Glutamatergic neuron (in vitro differentiated cells): ENCODE data around the gene HAVCR2. TPM values are rescaled to one million over a fixed set of nuclear protein-coding genes. Genes with fewer than 3 reads are reported as not detected.

ENCODE experiments used
- DNase-seq: peaks from one replicate; pipeline ENCODE4 v3.0.0; 2022
- H3K27ac Mint-ChIP-seq: one replicate; pipeline ENCODE4 v1.8.0; 2020; ENCODE audit warnings: mild to moderate bottlenecking, mixed read lengths, inconsistent platforms; ENCODE audit not compliant: unreplicated experiment
- H3K27me3 Mint-ChIP-seq: one replicate; pipeline ENCODE4 v1.8.0; 2020; ENCODE audit warnings: mild to moderate bottlenecking, moderate library complexity, mixed read lengths, inconsistent platforms; ENCODE audit not compliant: unreplicated experiment
- H3K36me3 Mint-ChIP-seq: one replicate; pipeline ENCODE4 v1.8.0; 2020; ENCODE audit warnings: mild to moderate bottlenecking, mixed read lengths, inconsistent platforms; ENCODE audit not compliant: unreplicated experiment
- H3K4me1 Mint-ChIP-seq: one replicate; pipeline ENCODE4 v1.8.0; 2020; ENCODE audit warnings: mild to moderate bottlenecking, low read depth, mixed read lengths, inconsistent platforms; ENCODE audit not compliant: unreplicated experiment
- H3K4me3 Mint-ChIP-seq: one replicate; pipeline ENCODE4 v1.8.0; 2020; ENCODE audit warnings: mild to moderate bottlenecking, mixed read lengths, inconsistent platforms; ENCODE audit not compliant: unreplicated experiment
- H3K9me3 Mint-ChIP-seq: one replicate; pipeline ENCODE4 v1.8.0; 2020; ENCODE audit warnings: mild to moderate bottlenecking, moderate library complexity, mixed read lengths, inconsistent platforms; ENCODE audit not compliant: unreplicated experiment
- total RNA-seq: library from RNA; stranded (reverse); fragmentation: NEBNext Ultra II Directional; extraction: Animal tissue kit (Norgen Biotek cat#: 25700); gene quantifications from one replicate; pipeline ENCODE4 v1.2.1, GENCODE V29; 2021; ENCODE audit not compliant: unreplicated experiment
- TF ChIP-seq, protein P1 (sequence below): fragments of 200-600 bp; sonication (generic); IDR thresholded peaks from one replicate; pipeline ENCODE4 v1.5.0; 2021; ENCODE audit not compliant: partially characterized antibody, unreplicated experiment

Gene HAVCR2
- total RNA-seq, 1 donor from 2014 or later, result not detected

DNA sequence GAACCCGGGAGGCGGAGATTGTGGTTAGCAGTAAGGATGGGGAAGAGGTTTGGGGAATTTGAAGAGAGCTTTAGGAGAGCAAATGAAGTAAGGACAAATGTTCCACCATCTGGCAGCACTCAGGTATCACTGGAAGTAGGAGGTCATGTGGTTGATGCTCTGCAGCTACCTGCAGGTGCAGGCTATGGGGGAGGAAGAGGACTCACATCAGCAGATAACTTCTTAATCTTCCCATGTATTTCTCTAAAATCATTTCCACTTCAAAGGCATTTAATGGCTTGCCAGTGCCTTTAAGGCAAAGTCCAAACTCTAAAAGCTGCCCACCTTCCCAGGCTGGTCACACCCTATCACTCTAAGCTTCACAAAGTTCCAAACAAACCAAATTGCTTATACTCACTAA, 41.8 kb downstream of the HAVCR2 start:
- Mint-ChIP-seq H3K36me3 (no peaks in the 10 kb centered on the region), H3K4me3 (no peak overlapping the region), H3K4me1 (no peaks in the 10 kb centered on the region), H3K9me3 (no peaks in the 10 kb centered on the region), H3K27ac (no peak overlapping the region), H3K27me3 (peaks cover 2% of the 10 kb centered on the region)
- TF ChIP-seq, protein P1, sequence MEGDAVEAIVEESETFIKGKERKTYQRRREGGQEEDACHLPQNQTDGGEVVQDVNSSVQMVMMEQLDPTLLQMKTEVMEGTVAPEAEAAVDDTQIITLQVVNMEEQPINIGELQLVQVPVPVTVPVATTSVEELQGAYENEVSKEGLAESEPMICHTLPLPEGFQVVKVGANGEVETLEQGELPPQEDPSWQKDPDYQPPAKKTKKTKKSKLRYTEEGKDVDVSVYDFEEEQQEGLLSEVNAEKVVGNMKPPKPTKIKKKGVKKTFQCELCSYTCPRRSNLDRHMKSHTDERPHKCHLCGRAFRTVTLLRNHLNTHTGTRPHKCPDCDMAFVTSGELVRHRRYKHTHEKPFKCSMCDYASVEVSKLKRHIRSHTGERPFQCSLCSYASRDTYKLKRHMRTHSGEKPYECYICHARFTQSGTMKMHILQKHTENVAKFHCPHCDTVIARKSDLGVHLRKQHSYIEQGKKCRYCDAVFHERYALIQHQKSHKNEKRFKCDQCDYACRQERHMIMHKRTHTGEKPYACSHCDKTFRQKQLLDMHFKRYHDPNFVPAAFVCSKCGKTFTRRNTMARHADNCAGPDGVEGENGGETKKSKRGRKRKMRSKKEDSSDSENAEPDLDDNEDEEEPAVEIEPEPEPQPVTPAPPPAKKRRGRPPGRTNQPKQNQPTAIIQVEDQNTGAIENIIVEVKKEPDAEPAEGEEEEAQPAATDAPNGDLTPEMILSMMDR, result no peak
- no peak for DNase-seq

DNA sequence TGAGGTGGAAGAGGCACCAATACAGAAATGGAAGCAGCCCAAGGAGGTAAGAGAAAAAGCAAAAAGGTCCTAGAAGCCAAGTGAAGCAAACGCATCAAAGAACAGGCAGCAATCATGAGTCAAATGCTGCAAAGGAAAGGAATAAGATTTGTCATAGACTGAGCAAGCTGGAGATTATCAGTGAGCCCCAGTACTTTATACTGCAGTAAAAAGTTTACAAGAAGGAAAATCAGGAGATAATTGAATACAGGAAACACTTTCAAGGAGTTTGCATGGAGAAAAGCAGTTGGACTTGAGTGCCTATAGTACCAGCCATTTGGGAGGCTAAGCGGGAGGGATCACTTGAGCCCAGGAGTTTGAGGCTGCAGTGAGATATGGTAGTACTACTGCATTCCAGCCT, 42.8 kb downstream of the HAVCR2 start:
- Mint-ChIP-seq H3K9me3 (no peaks in the 10 kb centered on the region), H3K4me3 (no peak overlapping the region), H3K27ac (no peak overlapping the region)

DNA sequence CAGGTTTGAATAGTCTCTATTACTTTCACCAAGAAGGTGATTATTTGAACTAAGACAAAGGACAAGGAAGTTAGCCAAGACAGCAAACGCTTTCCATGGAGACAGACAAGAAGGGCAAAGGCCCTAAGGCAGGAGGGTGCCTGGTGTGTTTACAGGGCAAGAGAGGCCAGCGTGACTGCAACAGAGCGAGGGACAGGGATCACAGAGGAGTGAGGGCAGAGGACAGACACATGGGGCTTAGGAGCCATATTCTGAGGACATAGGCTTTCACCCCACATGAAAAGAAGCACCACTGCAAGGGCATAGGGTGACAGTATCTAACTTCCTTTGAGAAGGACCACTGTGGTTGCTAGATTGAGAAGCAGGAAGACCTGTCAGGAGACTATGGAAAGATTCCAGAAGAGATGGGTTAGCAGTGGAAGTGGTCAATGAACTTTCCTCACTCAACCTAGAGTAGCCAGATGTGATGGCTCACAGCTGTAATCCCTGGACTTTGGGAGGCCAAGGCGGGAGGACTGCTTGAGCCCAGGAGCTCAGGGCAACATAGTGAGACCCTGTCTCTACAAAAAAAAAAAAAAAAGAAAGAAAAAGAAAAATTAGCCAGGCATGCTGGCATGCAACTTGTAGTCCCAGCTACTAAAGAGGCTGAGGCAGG, 44.9 kb downstream of the HAVCR2 start:
- TF ChIP-seq, protein P1, result no peak
- H3K9me3 Mint-ChIP-seq, result no peaks in the 10 kb centered on the region
- H3K27ac Mint-ChIP-seq, result no peak overlapping the region
- H3K4me3 Mint-ChIP-seq, result no peak overlapping the region
- peaks cover 3% of the 10 kb centered on the region for H3K27me3 Mint-ChIP-seq
- H3K4me1 Mint-ChIP-seq, result no peaks in the 10 kb centered on the region
- no peak for DNase-seq
- no peaks in the 10 kb centered on the region for H3K36me3 Mint-ChIP-seq

More for the DNA sequence above, 42.8 kb downstream of the HAVCR2 start:
- Mint-ChIP-seq H3K4me1 (no peaks in the 10 kb centered on the region), H3K27me3 (peaks cover 2% of the 10 kb centered on the region), H3K36me3 (no peaks in the 10 kb centered on the region)
- no peak for DNase-seq
- TF ChIP-seq, protein P1, result no peak

DNA sequence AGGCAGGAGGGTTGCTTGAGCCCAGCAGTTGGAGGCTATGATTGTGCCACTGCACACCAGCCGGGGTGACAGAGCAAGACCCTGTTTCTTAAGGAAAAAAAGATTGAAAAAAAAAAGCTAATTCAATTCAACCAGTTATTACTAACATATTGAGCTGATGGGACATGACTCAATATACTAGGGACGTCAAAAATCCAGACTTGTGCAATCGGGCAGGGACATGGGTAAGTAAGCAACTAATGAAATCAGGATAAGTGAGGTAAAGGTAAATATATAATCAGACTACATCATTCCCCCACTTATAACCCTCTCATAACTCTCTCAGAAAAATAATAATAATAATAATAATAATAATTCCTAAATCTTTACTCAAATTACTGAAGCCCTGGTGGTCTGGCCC, 49.0 kb downstream of the HAVCR2 start:
- Mint-ChIP-seq H3K4me3 (no peak overlapping the region), H3K27ac (no peak overlapping the region)
- TF ChIP-seq, protein P1, result no peak

DNA sequence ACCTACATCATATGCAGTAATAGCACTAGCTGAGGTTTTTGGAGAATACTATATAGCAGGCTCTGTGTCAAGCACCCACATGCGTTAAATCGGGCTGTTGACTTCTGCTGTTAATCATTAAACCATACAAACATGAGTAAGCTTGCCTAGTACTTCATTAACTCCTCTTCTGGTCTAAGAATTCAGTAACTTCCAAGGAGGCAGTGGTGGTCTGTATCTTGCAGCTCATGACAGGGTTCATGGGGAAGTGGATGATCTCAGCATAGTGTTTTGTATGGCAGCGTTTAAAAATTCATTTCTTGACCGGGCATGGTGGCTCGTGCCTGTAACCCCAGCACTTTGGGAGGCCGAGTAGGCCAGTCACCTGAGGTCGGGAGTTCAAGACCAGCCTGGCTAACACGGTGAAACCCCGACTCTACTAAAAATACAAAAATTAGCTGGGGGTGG, 49.7 kb downstream of the HAVCR2 start, which contains the start of gene HAVCR1:
TSS of gene HAVCR1 (minus strand) at position 24 of the 447 bp plus-strand sequence. CDS start 1,173 bp downstream, outside the sequence.
- H3K36me3 Mint-ChIP-seq, result no peaks in the 10 kb centered on the region
- no peaks in the 10 kb centered on the region for H3K4me1 Mint-ChIP-seq
- H3K27ac Mint-ChIP-seq, result no peak within 1 kb of the TSS
- TF ChIP-seq, protein P1, result no peak
- H3K9me3 Mint-ChIP-seq, result no peaks in the 10 kb centered on the region
- no peak within 1 kb of the TSS for H3K4me3 Mint-ChIP-seq
- H3K27me3 Mint-ChIP-seq, result peaks cover 3% of the 10 kb centered on the region
- DNase-seq, result no peak

More for the DNA sequence above, 49.0 kb downstream of the HAVCR2 start:
- Mint-ChIP-seq H3K4me1 (no peaks in the 10 kb centered on the region), H3K9me3 (no peaks in the 10 kb centered on the region), H3K27me3 (peaks cover 3% of the 10 kb centered on the region), H3K36me3 (no peaks in the 10 kb centered on the region)
- no peak for DNase-seq
